Liver (tissue), 9 donors: ENCODE results near the gene COL15A1. TPM values are rescaled to one million over a fixed set of nuclear protein-coding genes. Genes with fewer than 3 reads are reported as not detected.

Experiments
- DNase-seq: peaks from one replicate; pipeline ENCODE4 v3.0.0-alpha.2; 2017; ENCODE audit warnings: low spot score
- H3K27ac ChIP-seq, 2 donors: one replicate each; pipeline ENCODE4 v1.7.0; 2013; ENCODE audit warnings: inconsistent platforms in 2 of 2, low read length in 2 of 2, control low read depth in 1 of 2, low read depth in 1 of 2, mild to moderate bottlenecking in 1 of 2
- H3K27me3 ChIP-seq, 4 donors: one replicate each; pipeline versions ENCODE4 v1.6.1 to v1.7.0; 2013; ENCODE audit warnings: low read length in 3 of 4, inconsistent platforms in 1 of 4, mild to moderate bottlenecking in 1 of 4, moderate library complexity in 1 of 4; ENCODE audit not compliant: control insufficient read depth in 4 of 4, insufficient read depth in 4 of 4
- H3K36me3 ChIP-seq, 4 donors: one replicate each; pipeline versions ENCODE4 v1.6.1 to v1.7.0; 2013; ENCODE audit warnings: low read length in 3 of 4, mild to moderate bottlenecking in 3 of 4, low read depth in 1 of 4, moderate library complexity in 1 of 4; ENCODE audit not compliant: control insufficient read depth in 4 of 4, insufficient read depth in 3 of 4
- H3K4me1 ChIP-seq, 4 donors: one replicate each; pipeline versions ENCODE4 v1.6.1 to v1.7.0; 2013; ENCODE audit warnings: low read length in 3 of 4, mild to moderate bottlenecking in 3 of 4, moderate library complexity in 1 of 4; ENCODE audit not compliant: control insufficient read depth in 4 of 4, insufficient read depth in 4 of 4
- H3K4me3 ChIP-seq, 3 donors: one replicate each; pipeline versions ENCODE4 v1.6.1 to v1.7.0; 2013; ENCODE audit warnings: low read length in 3 of 3, control low read depth in 1 of 3, low read depth in 1 of 3, mild to moderate bottlenecking in 1 of 3
- H3K9ac ChIP-seq, 2 donors: one replicate each; pipeline ENCODE4 v1.7.0; 2013; ENCODE audit warnings: low read length in 2 of 2, mild to moderate bottlenecking in 2 of 2, moderate library complexity in 2 of 2, control low read depth in 1 of 2, low read depth in 1 of 2
- H3K9me3 ChIP-seq, 4 donors: one replicate each; pipeline versions ENCODE4 v1.6.1 to v1.7.0; 2013; ENCODE audit warnings: low read length in 3 of 4; ENCODE audit not compliant: control insufficient read depth in 4 of 4
- EGR1 ChIP-seq, 2 donors: IDR thresholded peaks; 2 replicates each; pipeline ENCODE4 v1.6.1; 2016 to 2018; ENCODE audit warnings: antibody characterized with exemption in 2 of 2, low read depth in 2 of 2
- FOXA1 ChIP-seq: IDR thresholded peaks from 2 replicates; pipeline ENCODE4 v1.6.1; 2016; ENCODE audit warnings: antibody characterized with exemption
- FOXA2 ChIP-seq: IDR thresholded peaks from 2 replicates; pipeline ENCODE4 v1.6.1; 2016; ENCODE audit warnings: antibody characterized with exemption
- GABPA ChIP-seq, 2 donors: IDR thresholded peaks in 1 of 2; conservative IDR thresholded peaks in 1 of 2; 2 replicates each; pipeline ENCODE4 v1.6.1; 2016; ENCODE audit warnings: antibody characterized with exemption in 2 of 2, mild to moderate bottlenecking in 1 of 2, moderate library complexity in 1 of 2
- HNF4A ChIP-seq, 2 donors: conservative IDR thresholded peaks; 2 replicates each; pipeline ENCODE4 v1.6.1; 2016; ENCODE audit warnings: antibody characterized with exemption in 2 of 2, mild to moderate bottlenecking in 2 of 2
- HNF4G ChIP-seq: IDR thresholded peaks from 2 replicates; pipeline ENCODE4 v1.6.1; 2016; ENCODE audit warnings: antibody characterized with exemption
- JUND ChIP-seq, 2 donors: IDR thresholded peaks; 2 replicates each; pipeline ENCODE4 v1.6.1; 2016; ENCODE audit warnings: antibody characterized with exemption in 2 of 2
- NR2F2 ChIP-seq: IDR thresholded peaks from 2 replicates; pipeline ENCODE4 v1.6.1; 2016; ENCODE audit warnings: antibody characterized with exemption
- RAD21 ChIP-seq, 2 donors: IDR thresholded peaks; 2 replicates each; pipeline ENCODE4 v1.6.1; 2016; ENCODE audit warnings: antibody characterized with exemption in 2 of 2, mild to moderate bottlenecking in 2 of 2
- RXRA ChIP-seq, 2 donors: IDR thresholded peaks; 2 replicates each; pipeline ENCODE4 v1.6.1; 2017 to 2018; ENCODE audit warnings: antibody characterized with exemption in 2 of 2, mild to moderate bottlenecking in 1 of 2
- SP1 ChIP-seq: IDR thresholded peaks from 2 replicates; pipeline ENCODE4 v1.6.1; 2018; ENCODE audit warnings: antibody characterized with exemption, mild to moderate bottlenecking
- TAF1 ChIP-seq: conservative IDR thresholded peaks from 2 replicates; pipeline ENCODE4 v1.6.1; 2016; ENCODE audit warnings: antibody characterized with exemption, mild to moderate bottlenecking
- WGBS: extraction: QIAGEN DNeasy Blood & Tissue Kit; methylation state at CpG from one replicate; pipeline ENCODE4 v1.1.7; 2013; 5-methylcytosine and 5-hydroxymethylcytosine counted together
- polyA plus RNA-seq, 2 donors: library from polyadenylated mRNA; stranded (reverse) in 1 of 2; unstranded in 1 of 2; fragments of 200-250 nt in 1 of 2; fragments of >200 nt in 1 of 2; fragmentation: Nextera tagmentation in 1 of 2; extraction: Ambion mirVana in 1 of 2; gene quantifications; one replicate each; pipeline versions ENCODE4 v1.2.1 to v1.2.3, GENCODE V29; 2013 to 2015
- total RNA-seq, 2 donors: library from RNA; depleted of rRNA; stranded (reverse); fragments of >200 nt; gene quantifications; one replicate each; pipeline ENCODE4 v1.2.3, GENCODE V29; 2014
- TF ChIP-seq, protein P1 (sequence below): IDR thresholded peaks from 2 replicates; pipeline ENCODE4 v1.6.1; 2016; ENCODE audit warnings: antibody characterized with exemption
- TF ChIP-seq, protein P2 (sequence below): IDR thresholded peaks from 2 replicates; pipeline ENCODE4 v1.6.1; 2016; ENCODE audit warnings: antibody characterized with exemption, mild to moderate bottlenecking
- TF ChIP-seq, protein P3 (sequence below): IDR thresholded peaks from 2 replicates; pipeline ENCODE4 v1.6.1; 2016; ENCODE audit warnings: antibody characterized with exemption
- donor health status: healthy.
- donor health status: healthy.
- donor health status: healthy.
- donor health status: healthy.
- donor health status: healthy.

COL15A1 gene
- total and polyA plus RNA-seq, 4 donors, result 0.10 to 0.42 (median 0.24) TPM

DNA sequence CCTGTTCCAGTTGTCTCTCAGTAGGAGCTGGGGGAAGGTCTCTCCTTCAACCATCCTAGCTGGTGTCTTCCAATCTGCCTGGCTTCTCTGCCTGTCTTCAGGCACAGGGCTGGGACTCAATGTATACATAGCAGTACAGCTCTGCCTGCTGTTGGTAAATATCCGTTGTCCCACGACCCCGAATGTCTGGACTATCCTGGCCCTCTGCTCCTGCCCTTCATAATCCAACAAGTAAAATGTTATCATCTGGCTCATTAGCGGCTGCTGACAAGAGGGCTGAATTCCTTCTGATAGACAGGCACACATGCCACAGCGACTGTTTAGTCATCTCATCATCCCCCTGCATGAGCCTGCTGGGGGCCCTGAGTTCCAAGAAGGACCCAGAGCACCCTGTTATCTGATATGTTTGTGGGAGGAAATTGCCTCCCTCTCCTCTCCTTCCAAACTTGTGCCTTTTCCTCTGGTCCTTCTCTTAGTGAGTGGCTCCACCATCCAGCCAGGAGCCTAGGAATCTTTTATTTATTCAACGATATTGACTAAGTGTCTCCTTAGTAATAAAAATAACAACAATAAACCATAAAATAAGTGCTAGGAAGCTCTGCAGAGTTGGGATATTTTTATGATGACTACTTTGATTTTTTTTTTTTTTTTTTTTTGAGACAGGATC lies 131.7 kb downstream of the COL15A1 start:
- H3K27ac ChIP-seq, result no peak overlapping the region
- WGBS, result 47% methylated on average over 6 of the region's 6 CpGs
- no peaks in the 10 kb centered on the region for H3K4me1 ChIP-seq
- H3K27me3 ChIP-seq, result peaks cover 0 to 9% (median 1%) of the 10 kb centered on the region in 4 donors
- TF ChIP-seq HNF4A (conservative IDR thresholded peaks at IDR 0.05) (no peak), NR2F2 (no peak), JUND (IDR thresholded peaks at IDR 0.05) (no peak), EGR1 (IDR thresholded peaks at IDR 0.05; ENCODE audit: low read depth in 2 of 2) (no peak), FOXA1 (no peak), RAD21 (IDR thresholded peaks at IDR 0.05) (no peak), SP1 (no peak), FOXA2 (no peak), HNF4G (no peak), GABPA (IDR thresholded peaks at IDR 0.05 in 1 of 2, conservative IDR thresholded peaks at IDR 0.05 in 1 of 2) (no peak), TAF1 (no peak)
- TF ChIP-seq, protein P1, sequence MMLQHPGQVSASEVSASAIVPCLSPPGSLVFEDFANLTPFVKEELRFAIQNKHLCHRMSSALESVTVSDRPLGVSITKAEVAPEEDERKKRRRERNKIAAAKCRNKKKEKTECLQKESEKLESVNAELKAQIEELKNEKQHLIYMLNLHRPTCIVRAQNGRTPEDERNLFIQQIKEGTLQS, result no peak
- TF ChIP-seq, protein P2, sequence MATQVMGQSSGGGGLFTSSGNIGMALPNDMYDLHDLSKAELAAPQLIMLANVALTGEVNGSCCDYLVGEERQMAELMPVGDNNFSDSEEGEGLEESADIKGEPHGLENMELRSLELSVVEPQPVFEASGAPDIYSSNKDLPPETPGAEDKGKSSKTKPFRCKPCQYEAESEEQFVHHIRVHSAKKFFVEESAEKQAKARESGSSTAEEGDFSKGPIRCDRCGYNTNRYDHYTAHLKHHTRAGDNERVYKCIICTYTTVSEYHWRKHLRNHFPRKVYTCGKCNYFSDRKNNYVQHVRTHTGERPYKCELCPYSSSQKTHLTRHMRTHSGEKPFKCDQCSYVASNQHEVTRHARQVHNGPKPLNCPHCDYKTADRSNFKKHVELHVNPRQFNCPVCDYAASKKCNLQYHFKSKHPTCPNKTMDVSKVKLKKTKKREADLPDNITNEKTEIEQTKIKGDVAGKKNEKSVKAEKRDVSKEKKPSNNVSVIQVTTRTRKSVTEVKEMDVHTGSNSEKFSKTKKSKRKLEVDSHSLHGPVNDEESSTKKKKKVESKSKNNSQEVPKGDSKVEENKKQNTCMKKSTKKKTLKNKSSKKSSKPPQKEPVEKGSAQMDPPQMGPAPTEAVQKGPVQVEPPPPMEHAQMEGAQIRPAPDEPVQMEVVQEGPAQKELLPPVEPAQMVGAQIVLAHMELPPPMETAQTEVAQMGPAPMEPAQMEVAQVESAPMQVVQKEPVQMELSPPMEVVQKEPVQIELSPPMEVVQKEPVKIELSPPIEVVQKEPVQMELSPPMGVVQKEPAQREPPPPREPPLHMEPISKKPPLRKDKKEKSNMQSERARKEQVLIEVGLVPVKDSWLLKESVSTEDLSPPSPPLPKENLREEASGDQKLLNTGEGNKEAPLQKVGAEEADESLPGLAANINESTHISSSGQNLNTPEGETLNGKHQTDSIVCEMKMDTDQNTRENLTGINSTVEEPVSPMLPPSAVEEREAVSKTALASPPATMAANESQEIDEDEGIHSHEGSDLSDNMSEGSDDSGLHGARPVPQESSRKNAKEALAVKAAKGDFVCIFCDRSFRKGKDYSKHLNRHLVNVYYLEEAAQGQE, result no peak
- no peaks in the 10 kb centered on the region for H3K9me3 ChIP-seq
- H3K4me3 ChIP-seq, result no peak overlapping the region
- no peak overlapping the region for H3K9ac ChIP-seq
- H3K36me3 ChIP-seq, result no peaks in the 10 kb centered on the region
- no peak for DNase-seq

DNA sequence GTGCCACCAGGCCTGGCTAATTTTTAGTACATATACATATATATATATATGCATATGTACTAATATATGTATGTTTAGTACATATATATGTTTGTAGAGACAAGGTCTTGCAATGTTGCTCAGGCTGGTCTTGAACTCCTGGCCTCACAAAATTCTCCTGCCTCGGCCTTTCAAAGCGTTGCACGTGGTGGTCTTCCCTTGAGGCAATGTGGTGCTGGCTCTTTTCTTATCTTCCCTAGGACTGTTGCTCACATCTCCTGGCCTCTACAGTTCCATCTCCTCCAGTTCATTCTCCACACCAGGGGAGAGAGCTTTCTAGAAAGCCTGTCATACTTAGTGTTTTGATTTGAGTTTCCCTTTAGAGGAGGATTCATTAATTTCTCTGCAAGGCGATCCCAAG lies 132.3 kb downstream of the COL15A1 start:
- no peak overlapping the region for H3K9ac ChIP-seq
- H3K27ac ChIP-seq, result no peak overlapping the region
- WGBS, result 86% methylated on average over 4 of the region's 4 CpGs
- H3K4me1 ChIP-seq, result no peaks in the 10 kb centered on the region
- no peak overlapping the region for H3K4me3 ChIP-seq
- TF ChIP-seq RXRA (IDR thresholded peaks at IDR 0.05) (no peak), TAF1 (no peak), SP1 (no peak)
- TF ChIP-seq, protein P3, sequence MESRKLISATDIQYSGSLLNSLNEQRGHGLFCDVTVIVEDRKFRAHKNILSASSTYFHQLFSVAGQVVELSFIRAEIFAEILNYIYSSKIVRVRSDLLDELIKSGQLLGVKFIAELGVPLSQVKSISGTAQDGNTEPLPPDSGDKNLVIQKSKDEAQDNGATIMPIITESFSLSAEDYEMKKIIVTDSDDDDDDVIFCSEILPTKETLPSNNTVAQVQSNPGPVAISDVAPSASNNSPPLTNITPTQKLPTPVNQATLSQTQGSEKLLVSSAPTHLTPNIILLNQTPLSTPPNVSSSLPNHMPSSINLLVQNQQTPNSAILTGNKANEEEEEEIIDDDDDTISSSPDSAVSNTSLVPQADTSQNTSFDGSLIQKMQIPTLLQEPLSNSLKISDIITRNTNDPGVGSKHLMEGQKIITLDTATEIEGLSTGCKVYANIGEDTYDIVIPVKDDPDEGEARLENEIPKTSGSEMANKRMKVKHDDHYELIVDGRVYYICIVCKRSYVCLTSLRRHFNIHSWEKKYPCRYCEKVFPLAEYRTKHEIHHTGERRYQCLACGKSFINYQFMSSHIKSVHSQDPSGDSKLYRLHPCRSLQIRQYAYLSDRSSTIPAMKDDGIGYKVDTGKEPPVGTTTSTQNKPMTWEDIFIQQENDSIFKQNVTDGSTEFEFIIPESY, result no peak
- no peaks in the 10 kb centered on the region for H3K9me3 ChIP-seq
- peaks cover 0 to 9% (median 1%) of the 10 kb centered on the region in 4 donors for H3K27me3 ChIP-seq
- no peaks in the 10 kb centered on the region for H3K36me3 ChIP-seq
- no peak for DNase-seq
